Dendritic cell treated with granulocyte-macrophage colony-stimulating factor and Interleukin-4, amounts not matched to agents 40 ng/mL and 50 ng/mL, for 4 days (primary cell): ENCODE data around the gene MYO1D.
A peak's percentile ranks its signal among the peaks of the same experiment; 100 is the strongest.

Source experiments
- H3K27ac Mint-ChIP-seq: one replicate; pipeline ENCODE4 v1.8.0; 2022; ENCODE audit warnings: mild to moderate bottlenecking, mixed read lengths
- H3K27me3 Mint-ChIP-seq: one replicate; pipeline ENCODE4 v1.8.0; 2022; ENCODE audit warnings: mild to moderate bottlenecking, mixed read lengths
- H3K36me3 Mint-ChIP-seq: one replicate; pipeline ENCODE4 v1.8.0; 2022; ENCODE audit warnings: low read depth, mixed read lengths
- H3K4me1 Mint-ChIP-seq: one replicate; pipeline ENCODE4 v1.8.0; 2022; ENCODE audit warnings: low read depth, mixed read lengths
- H3K4me3 Mint-ChIP-seq: one replicate; pipeline ENCODE4 v1.8.0; 2022; ENCODE audit warnings: mild to moderate bottlenecking, moderate library complexity, mixed read lengths
- H3K9me3 Mint-ChIP-seq: one replicate; pipeline ENCODE4 v1.8.0; 2022; ENCODE audit warnings: mixed read lengths
- intact Hi-C: fragments of 100-400 bp; cut with micrococcal nuclease; formaldehyde crosslinking; loops from one replicate; pipeline ENCODE4 v1.15.0; 2022

The MYO1D gene

GRCh38 chr17:32693194-32693897 lies 183.6 kb downstream of the MYO1D start:
- no peaks in the 10 kb centered on the region for H3K27me3 Mint-ChIP-seq
- H3K4me3 Mint-ChIP-seq: no peak overlapping the region
- H3K4me1 Mint-ChIP-seq: no peaks in the 10 kb centered on the region
- H3K27ac Mint-ChIP-seq: no peak overlapping the region
- intact Hi-C loops: no loop called here
- H3K36me3 Mint-ChIP-seq: no peaks in the 10 kb centered on the region
- H3K9me3 Mint-ChIP-seq: no peaks in the 10 kb centered on the region

GRCh38 chr17:32692179-32692578 lies 184.7 kb downstream of the MYO1D start:
- Mint-ChIP-seq H3K27me3 (no peaks in the 10 kb centered on the region), H3K4me1 (no peaks in the 10 kb centered on the region), H3K27ac (no peak overlapping the region), H3K9me3 (no peaks in the 10 kb centered on the region), H3K36me3 (no peaks in the 10 kb centered on the region), H3K4me3 (no peak overlapping the region)
- intact Hi-C loops: no loop called here

- Mint-ChIP-seq H3K36me3 (no peaks in the 10 kb centered on the region), H3K9me3 (no peaks in the 10 kb centered on the region), H3K4me1 (no peaks in the 10 kb centered on the region), H3K27me3 (no peaks in the 10 kb centered on the region), H3K4me3 (no peak overlapping the region), H3K27ac (no peak overlapping the region)
- intact Hi-C loops: no loop called here
These were observed 187.6 kb downstream of the MYO1D start for GRCh38 chr17:32689348-32689747.

GRCh38 chr17:32688221-32688620 lies 188.7 kb downstream of the MYO1D start:
- Mint-ChIP-seq H3K4me1 (no peaks in the 10 kb centered on the region), H3K9me3 (no peaks in the 10 kb centered on the region), H3K36me3 (no peaks in the 10 kb centered on the region), H3K27me3 (no peaks in the 10 kb centered on the region), H3K27ac (no peak overlapping the region), H3K4me3 (no peak overlapping the region)
- intact Hi-C loops: no loop called here

- Mint-ChIP-seq H3K36me3 (no peaks in the 10 kb centered on the region), H3K9me3 (no peaks in the 10 kb centered on the region), H3K27ac (no peak overlapping the region), H3K4me3 (no peak overlapping the region), H3K4me1 (no peaks in the 10 kb centered on the region), H3K27me3 (no peaks in the 10 kb centered on the region)
- intact Hi-C loops: no loop called here
These were observed 192.6 kb downstream of the MYO1D start for GRCh38 chr17:32684087-32684958.

- H3K9me3 Mint-ChIP-seq: peaks cover 10% of the 10 kb centered on the region
- no peak overlapping the region for H3K4me3 Mint-ChIP-seq
- H3K36me3 Mint-ChIP-seq: no peaks in the 10 kb centered on the region
- H3K4me1 Mint-ChIP-seq: peaks cover 5% of the 10 kb centered on the region
- no peaks in the 10 kb centered on the region for H3K27me3 Mint-ChIP-seq
- intact Hi-C loops: no loop called here
- H3K27ac Mint-ChIP-seq: no peak overlapping the region
These were observed 203.0 kb downstream of the MYO1D start for GRCh38 chr17:32673964-32674363.

GRCh38 chr17:32672711-32673110 lies 204.2 kb downstream of the MYO1D start:
- intact Hi-C loops: no loop called here
- no peaks in the 10 kb centered on the region for H3K36me3 Mint-ChIP-seq
- H3K4me1 Mint-ChIP-seq: peaks cover 5% of the 10 kb centered on the region
- peaks cover 10% of the 10 kb centered on the region for H3K9me3 Mint-ChIP-seq
- H3K27ac Mint-ChIP-seq: no peak overlapping the region
- H3K27me3 Mint-ChIP-seq: no peaks in the 10 kb centered on the region
- H3K4me3 Mint-ChIP-seq: no peak overlapping the region

- intact Hi-C loops: no loop called here
- no peaks in the 10 kb centered on the region for H3K36me3 Mint-ChIP-seq
These were observed 205.0 kb downstream of the MYO1D start for GRCh38 chr17:32671896-32672295.

GRCh38 chr17:32664936-32665583 lies 211.9 kb downstream of the MYO1D start:
- H3K4me1 Mint-ChIP-seq: no peaks in the 10 kb centered on the region
- no peaks in the 10 kb centered on the region for H3K9me3 Mint-ChIP-seq
- H3K27ac Mint-ChIP-seq: no peak overlapping the region
- H3K4me3 Mint-ChIP-seq: no peak overlapping the region
- no peaks in the 10 kb centered on the region for H3K36me3 Mint-ChIP-seq
- intact Hi-C loops: no loop called here
- H3K27me3 Mint-ChIP-seq: no peaks in the 10 kb centered on the region

More at GRCh38 chr17:32671896-32672295, 205.0 kb downstream of the MYO1D start:
- Mint-ChIP-seq H3K4me1 (peaks cover 5% of the 10 kb centered on the region), H3K27me3 (no peaks in the 10 kb centered on the region), H3K27ac (peak overlapping the region; percentile 16), H3K4me3 (no peak overlapping the region), H3K9me3 (peaks cover 10% of the 10 kb centered on the region)

- intact Hi-C loops: no loop called here
- H3K9me3 Mint-ChIP-seq: no peaks in the 10 kb centered on the region
- no peak overlapping the region for H3K27ac Mint-ChIP-seq
- no peaks in the 10 kb centered on the region for H3K36me3 Mint-ChIP-seq
- no peaks in the 10 kb centered on the region for H3K27me3 Mint-ChIP-seq
- H3K4me1 Mint-ChIP-seq: no peaks in the 10 kb centered on the region
- H3K4me3 Mint-ChIP-seq: no peak overlapping the region
These were observed 216.4 kb downstream of the MYO1D start for GRCh38 chr17:32660496-32660985.

- H3K9me3 Mint-ChIP-seq: no peaks in the 10 kb centered on the region
- no peaks in the 10 kb centered on the region for H3K36me3 Mint-ChIP-seq
- H3K4me3 Mint-ChIP-seq: no peak overlapping the region
- no peaks in the 10 kb centered on the region for H3K27me3 Mint-ChIP-seq
- H3K4me1 Mint-ChIP-seq: peaks cover 4% of the 10 kb centered on the region
- H3K27ac Mint-ChIP-seq: no peak overlapping the region
- intact Hi-C loops: loop anchor here (1.0 to 5.0 kb wide), 2 partner anchors 96 to 177 kb away; no protein-coding TSS in a partner anchor
These were observed 217.5 kb downstream of the MYO1D start for GRCh38 chr17:32659419-32659842.

- intact Hi-C loops: loop anchor here (1.0 to 5.0 kb wide), 2 partner anchors 97 to 176 kb away; no protein-coding TSS in a partner anchor
- no peak overlapping the region for H3K27ac Mint-ChIP-seq
- H3K4me1 Mint-ChIP-seq: peaks cover 7% of the 10 kb centered on the region
These were observed 218.2 kb downstream of the MYO1D start for GRCh38 chr17:32658470-32659418.

GRCh38 chr17:32656886-32657285 lies 220.0 kb downstream of the MYO1D start:
- peaks cover 7% of the 10 kb centered on the region for H3K4me1 Mint-ChIP-seq
- no peak overlapping the region for H3K4me3 Mint-ChIP-seq
- intact Hi-C loops: loop anchor here (5.0 kb wide), 1 partner anchor 175 kb away; no protein-coding TSS in a partner anchor

More at GRCh38 chr17:32658470-32659418, 218.2 kb downstream of the MYO1D start:
- Mint-ChIP-seq H3K36me3 (no peaks in the 10 kb centered on the region), H3K9me3 (no peaks in the 10 kb centered on the region), H3K27me3 (no peaks in the 10 kb centered on the region), H3K4me3 (no peak overlapping the region)

More at GRCh38 chr17:32656886-32657285, 220.0 kb downstream of the MYO1D start:
- H3K27ac Mint-ChIP-seq: no peak overlapping the region
- no peaks in the 10 kb centered on the region for H3K36me3 Mint-ChIP-seq
- no peaks in the 10 kb centered on the region for H3K27me3 Mint-ChIP-seq
- no peaks in the 10 kb centered on the region for H3K9me3 Mint-ChIP-seq
